Activated CD4-positive, alpha-beta T cell treated with anti-CD3 and anti-CD28 coated beads, Interleukin-2, amount 10 ng/mL, durations not matched to agents 24 days and 14 days (primary cell): ENCODE data around the gene GNA12. TPM values are rescaled to one million over a fixed set of nuclear protein-coding genes. Genes with fewer than 3 reads are reported as not detected.

Source experiments
- DNase-seq: peaks from one replicate; pipeline ENCODE4 v3.0.0; 2022
- H3K27ac Mint-ChIP-seq: one replicate; pipeline ENCODE4 v1.8.0; 2022; ENCODE audit warnings: mild to moderate bottlenecking, mixed read lengths
- H3K27me3 Mint-ChIP-seq: one replicate; pipeline ENCODE4 v1.8.0; 2022; ENCODE audit warnings: mixed read lengths
- H3K36me3 Mint-ChIP-seq: one replicate; pipeline ENCODE4 v1.8.0; 2022; ENCODE audit warnings: low read depth, mild to moderate bottlenecking, mixed read lengths
- H3K4me1 Mint-ChIP-seq: one replicate; pipeline ENCODE4 v1.8.0; 2021; ENCODE audit warnings: mixed read lengths
- H3K4me3 Mint-ChIP-seq: one replicate; pipeline ENCODE4 v1.8.0; 2022; ENCODE audit warnings: mild to moderate bottlenecking, moderate library complexity, mixed read lengths
- H3K9me3 Mint-ChIP-seq: one replicate; pipeline ENCODE4 v1.8.0; 2021; ENCODE audit warnings: mixed read lengths
- intact Hi-C: fragments of 100-400 bp; cut with micrococcal nuclease; formaldehyde crosslinking; loops from one replicate; pipeline ENCODE4 v1.15.1; 2023
- total RNA-seq: library from RNA; stranded (reverse); gene quantifications from 2 replicates; pipeline ENCODE4 v1.2.3, GENCODE V29; 2022

The GNA12 gene
- total RNA-seq, 1 donor from 2014 or later = 31.0 TPM

DNA sequence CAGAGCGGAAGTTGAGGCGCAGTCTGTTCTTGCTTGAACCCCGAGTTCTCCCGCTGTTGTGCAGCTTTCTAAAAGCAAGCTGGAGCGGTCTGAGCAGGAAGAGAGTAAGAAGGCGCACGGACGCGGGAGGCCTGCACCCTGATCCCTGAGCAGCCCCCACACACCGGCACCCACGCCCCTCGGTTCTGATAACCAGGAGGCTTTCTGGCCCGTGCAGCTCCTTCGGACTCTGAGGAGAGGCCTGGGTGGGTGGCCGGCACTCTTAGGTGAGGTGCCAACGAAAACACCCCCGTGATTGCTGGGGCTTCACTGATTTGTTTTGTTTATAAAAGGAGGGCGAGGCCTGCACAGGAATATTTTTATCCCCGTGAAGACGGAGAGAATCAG is 127.2 kb downstream of the GNA12 start:
- no peak for DNase-seq
- Mint-ChIP-seq H3K4me1 (peaks cover 62% of the 10 kb centered on the region), H3K4me3 (no peak overlapping the region), H3K36me3 (peaks cover 6% of the 10 kb centered on the region), H3K27me3 (peaks cover 5% of the 10 kb centered on the region), H3K9me3 (no peaks in the 10 kb centered on the region), H3K27ac (no peak overlapping the region)
- intact Hi-C loops = loop anchor here (5.0 kb wide), 1 partner anchor 125 kb away; the partner anchor contains the start of gene GNA12

DNA sequence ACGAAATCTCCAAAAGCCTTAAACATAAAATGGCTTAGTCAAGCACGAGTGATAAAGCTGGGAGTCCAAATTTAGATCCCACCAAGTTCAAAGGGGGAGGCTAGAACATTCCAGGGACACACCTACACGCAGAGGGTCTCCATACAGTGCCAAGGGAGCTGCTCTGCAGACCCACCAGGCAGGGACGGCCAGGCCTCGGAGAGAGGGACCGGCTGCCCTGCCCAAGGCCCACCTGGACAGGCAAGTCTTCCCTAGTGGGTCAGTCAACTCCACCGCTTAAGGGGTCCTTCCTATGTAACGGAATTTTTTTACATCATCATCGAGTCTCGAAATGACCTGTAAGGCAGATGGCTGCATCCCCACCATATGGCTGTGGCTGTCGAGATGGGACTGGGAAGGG is 127.6 kb downstream of the GNA12 start:
- intact Hi-C loops = loop anchor here (5.0 kb wide), 1 partner anchor 126 kb away; the partner anchor contains the start of gene GNA12
- Mint-ChIP-seq H3K4me1 (peaks cover 62% of the 10 kb centered on the region), H3K27ac (peak overlapping the region; percentile 82), H3K36me3 (peaks cover 6% of the 10 kb centered on the region), H3K27me3 (peaks cover 5% of the 10 kb centered on the region), H3K4me3 (no peak overlapping the region), H3K9me3 (no peaks in the 10 kb centered on the region)
- DNase-seq = no peak

DNA sequence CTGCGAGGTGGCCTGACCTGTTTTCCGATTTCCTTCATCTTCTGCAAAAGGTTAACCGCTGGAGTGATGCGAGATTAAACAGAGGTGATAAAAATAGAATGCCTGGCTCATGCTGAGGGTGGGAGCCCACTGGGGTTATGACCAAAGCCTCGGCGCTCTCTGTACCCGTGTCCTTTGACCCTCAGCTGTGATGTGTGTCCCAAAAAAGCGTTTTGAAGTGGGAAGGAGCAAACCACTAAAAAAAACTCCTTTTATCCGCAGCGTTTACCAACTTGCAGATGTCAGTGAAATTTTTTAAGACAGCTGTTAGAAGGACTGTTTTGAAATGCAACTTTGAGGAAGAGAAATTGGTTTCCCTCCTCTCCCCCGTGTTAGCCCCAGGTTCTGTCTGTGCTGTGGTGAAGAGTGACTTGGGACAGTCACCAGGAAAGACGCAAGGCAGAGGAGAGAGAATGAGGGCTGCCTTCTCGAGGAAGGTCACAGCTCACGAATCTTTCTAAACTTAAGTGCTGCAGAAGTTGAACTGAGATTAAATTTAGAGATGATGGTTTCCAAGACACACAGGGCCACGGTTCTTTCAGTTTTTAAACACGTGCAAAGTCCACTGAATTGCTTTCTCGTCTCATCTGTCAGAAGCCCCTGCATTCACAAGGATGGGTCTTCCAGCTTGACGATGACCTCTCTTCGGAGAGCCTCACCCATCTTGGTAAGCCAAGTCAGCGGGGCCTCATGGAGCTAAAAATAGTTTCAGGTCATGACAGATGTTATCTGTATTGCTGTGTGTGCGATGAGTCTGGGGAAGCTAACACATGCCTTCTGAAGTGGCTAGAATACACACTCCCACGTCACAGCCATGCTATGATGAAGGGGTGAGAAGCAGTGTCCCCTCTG is 128.5 kb downstream of the GNA12 start:
- H3K4me1 Mint-ChIP-seq = peaks cover 63% of the 10 kb centered on the region
- peak overlapping the region; percentile 62 for H3K4me3 Mint-ChIP-seq
- no peaks in the 10 kb centered on the region for H3K9me3 Mint-ChIP-seq
- peaks cover 7% of the 10 kb centered on the region for H3K27me3 Mint-ChIP-seq
- peak overlapping the region; percentile 82 for H3K27ac Mint-ChIP-seq
- intact Hi-C loops = loop anchor here (5.0 kb wide), 1 partner anchor 127 kb away; the partner anchor contains the start of gene GNA12
- peaks cover 2% of the 10 kb centered on the region for H3K36me3 Mint-ChIP-seq
- DNase-seq = peak; percentile 81

DNA sequence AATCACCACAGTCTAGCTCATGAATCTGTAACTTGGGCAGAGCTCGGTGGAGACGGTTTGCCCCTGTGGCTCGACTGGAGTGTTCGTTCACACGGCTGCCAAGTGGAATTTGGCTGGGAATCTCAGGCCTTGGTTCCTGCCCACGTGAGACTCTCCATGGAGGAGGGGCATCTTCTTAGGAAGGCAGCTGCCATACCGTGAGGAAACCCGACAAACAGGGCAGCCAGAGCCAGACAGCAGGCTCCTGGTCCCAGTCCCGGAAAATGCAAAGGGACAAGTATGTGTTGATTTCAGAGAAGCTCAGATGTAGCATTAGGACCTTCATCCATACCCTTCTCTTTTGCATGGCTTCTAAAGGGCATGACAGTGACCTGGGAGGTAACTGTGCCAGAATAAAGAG is 129.5 kb downstream of the GNA12 start:
- Mint-ChIP-seq H3K27me3 (peaks cover 7% of the 10 kb centered on the region), H3K4me1 (peaks cover 67% of the 10 kb centered on the region), H3K4me3 (peak overlapping the region; percentile 8), H3K9me3 (no peaks in the 10 kb centered on the region), H3K27ac (peak overlapping the region; percentile 16), H3K36me3 (peaks cover 2% of the 10 kb centered on the region)
- no peak for DNase-seq
- intact Hi-C loops = loop anchor here (5.0 kb wide), 2 partner anchors 128 to 192 kb away; partner anchors contain the start of gene GNA12

DNA sequence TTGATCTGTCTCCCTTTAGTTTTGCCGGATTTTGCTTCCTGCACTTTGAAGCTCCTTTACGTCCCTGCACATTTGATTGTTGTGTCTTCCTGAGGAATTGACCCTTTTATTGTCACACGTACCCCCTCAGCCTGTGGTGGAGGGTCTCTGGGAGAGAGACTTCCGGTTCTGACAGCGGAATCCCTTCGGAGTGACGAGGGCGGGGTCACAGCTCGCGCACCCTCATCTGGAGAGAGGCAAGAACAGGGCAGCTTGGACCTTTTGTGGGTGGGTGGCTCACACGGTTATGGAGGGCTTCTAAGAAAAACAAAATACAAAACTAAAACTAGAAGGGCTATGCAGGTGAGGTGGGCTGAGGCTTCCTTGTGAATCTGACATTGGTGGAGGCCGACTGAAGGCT is 130.1 kb downstream of the GNA12 start:
- peaks cover 7% of the 10 kb centered on the region for H3K27me3 Mint-ChIP-seq
- no peak for DNase-seq
- intact Hi-C loops = loop anchor here (5.0 kb wide), 1 partner anchor 192 kb away; no protein-coding TSS in a partner anchor
- peaks cover 2% of the 10 kb centered on the region for H3K36me3 Mint-ChIP-seq
- H3K27ac Mint-ChIP-seq = peak overlapping the region; percentile 10
- H3K4me3 Mint-ChIP-seq = no peak overlapping the region
- H3K9me3 Mint-ChIP-seq = no peaks in the 10 kb centered on the region
- peaks cover 66% of the 10 kb centered on the region for H3K4me1 Mint-ChIP-seq

DNA sequence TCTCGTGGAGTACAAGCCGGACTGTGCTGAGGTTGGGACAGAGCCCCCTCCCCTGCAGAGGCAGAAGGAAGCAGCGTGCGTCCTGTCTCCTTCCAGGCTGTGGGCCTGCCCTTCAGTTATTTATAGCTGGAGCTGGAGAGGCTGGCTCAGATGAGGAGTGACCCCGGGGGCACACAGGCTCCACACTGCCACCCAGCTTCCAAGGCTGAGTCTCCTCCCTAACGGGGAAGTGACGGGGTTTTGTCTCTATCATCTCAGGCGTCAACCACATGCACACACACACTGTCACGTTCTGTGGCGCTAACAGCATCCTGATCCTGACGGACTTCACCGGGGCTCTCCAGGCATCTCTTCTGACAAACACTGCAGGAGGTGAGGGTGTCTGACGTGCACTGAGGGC is 130.7 kb downstream of the GNA12 start:
- no peak for DNase-seq
- Mint-ChIP-seq H3K36me3 (peaks cover 2% of the 10 kb centered on the region), H3K27ac (no peak overlapping the region), H3K4me1 (peaks cover 61% of the 10 kb centered on the region), H3K4me3 (no peak overlapping the region), H3K27me3 (peaks cover 7% of the 10 kb centered on the region), H3K9me3 (no peaks in the 10 kb centered on the region)
- intact Hi-C loops = loop anchor here (5.0 kb wide), 1 partner anchor 191 kb away; no protein-coding TSS in a partner anchor

DNA sequence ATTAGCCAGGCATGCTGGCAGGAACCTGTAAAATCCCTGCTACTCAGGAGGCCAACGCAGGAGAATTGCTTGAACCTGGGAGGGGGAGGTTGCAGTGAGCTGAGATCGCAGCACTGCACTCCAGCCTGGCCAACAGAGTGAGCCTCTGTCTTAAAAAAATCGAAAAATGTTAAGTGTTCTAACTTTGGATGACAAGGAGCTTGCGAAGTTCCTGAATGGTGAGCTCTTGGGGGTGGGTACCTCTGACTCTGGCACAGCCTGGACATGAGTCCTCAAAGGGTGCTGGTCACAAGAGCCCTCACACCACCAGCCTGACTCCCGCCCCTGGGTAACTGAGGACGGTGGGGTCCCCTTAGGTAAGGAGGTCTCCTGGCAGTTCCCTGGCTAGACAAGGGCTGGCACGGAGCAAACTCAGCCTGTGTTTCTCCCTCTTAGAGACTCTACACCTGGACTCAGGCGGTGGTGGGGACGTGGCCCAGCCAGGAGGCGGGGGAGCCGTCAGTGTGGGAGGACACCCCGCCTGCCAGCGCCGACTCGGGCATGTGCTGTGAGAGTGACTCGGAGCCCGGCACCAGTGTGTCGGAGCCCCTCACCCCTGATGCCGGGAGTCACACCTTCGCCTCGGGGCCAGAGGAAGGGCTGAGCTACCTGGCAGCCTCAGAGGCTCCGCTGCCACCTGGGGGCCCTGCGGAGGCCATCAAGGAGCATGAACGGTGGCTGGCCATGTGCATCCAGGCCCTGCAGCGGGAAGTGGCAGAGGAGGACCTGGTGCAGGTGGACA is 132.0 kb downstream of the GNA12 start:
- Mint-ChIP-seq H3K36me3 (peaks cover 2% of the 10 kb centered on the region), H3K4me3 (no peak overlapping the region), H3K9me3 (no peaks in the 10 kb centered on the region), H3K27me3 (peaks cover 10% of the 10 kb centered on the region), H3K4me1 (peaks cover 51% of the 10 kb centered on the region), H3K27ac (no peak overlapping the region)
- intact Hi-C loops = loop anchor here (5.0 kb wide), 1 partner anchor 190 kb away; no protein-coding TSS in a partner anchor
- DNase-seq = no peak

DNA sequence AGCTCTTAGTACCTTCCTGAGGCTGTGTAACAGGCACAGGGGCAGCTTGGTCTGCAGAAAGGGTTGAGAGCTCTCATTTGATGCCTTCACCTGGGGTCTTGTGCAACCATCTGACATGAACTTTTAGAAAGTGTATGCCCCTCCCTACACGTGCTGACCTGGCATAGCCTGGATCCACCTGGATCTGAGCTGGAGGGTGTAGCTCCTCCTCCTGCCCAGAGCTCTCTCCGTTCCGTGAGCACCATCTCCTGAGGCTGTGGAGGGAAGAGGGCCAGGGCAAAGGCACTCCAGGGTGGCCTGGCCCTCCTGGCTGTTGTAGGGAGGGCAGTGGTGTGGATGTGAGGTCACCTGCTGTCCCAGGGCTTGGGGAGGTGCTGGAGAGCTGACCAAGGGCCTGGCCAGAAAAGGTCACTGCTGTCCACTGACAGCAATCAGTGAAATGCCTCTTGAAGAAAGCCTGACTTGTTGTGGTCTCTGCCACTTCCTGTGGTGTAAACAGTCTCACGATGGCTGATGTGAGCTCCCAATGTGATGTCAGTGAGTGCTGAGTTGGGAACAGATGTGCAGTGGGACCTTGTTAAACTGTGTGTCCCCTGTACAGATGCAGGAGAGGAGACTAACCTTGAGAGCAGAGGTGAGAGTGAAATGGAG is 133.1 kb downstream of the GNA12 start:
- peak; percentile 86 for DNase-seq
- peak overlapping the region; percentile 81 for H3K4me3 Mint-ChIP-seq
- intact Hi-C loops = loop anchor here (5.0 kb wide), 1 partner anchor 189 kb away; no protein-coding TSS in a partner anchor

DNA sequence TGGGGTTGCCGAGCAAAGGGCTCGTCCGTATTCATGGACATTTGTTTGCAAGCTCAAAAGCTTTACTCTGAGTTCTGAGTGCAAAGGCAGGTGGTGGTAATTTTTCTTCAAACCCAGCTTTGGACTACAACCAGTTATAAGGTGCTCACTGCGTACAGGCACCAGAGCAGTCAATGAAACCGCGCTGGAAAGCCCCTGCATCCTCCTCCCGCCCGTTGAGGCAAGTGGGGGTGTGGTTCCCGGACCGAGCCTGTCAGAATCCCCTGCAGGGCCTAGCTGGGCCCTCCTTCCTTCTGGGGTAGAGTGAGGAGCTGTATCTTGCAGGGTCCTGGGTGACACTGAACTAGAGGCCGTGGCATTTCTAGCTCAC is 133.8 kb downstream of the GNA12 start:
- H3K9me3 Mint-ChIP-seq = no peaks in the 10 kb centered on the region
- peaks cover 33% of the 10 kb centered on the region for H3K4me1 Mint-ChIP-seq
- no peak overlapping the region for H3K27ac Mint-ChIP-seq
- intact Hi-C loops = loop anchor here (5.0 kb wide), 1 partner anchor 188 kb away; no protein-coding TSS in a partner anchor
- peaks cover 2% of the 10 kb centered on the region for H3K36me3 Mint-ChIP-seq
- H3K27me3 Mint-ChIP-seq = peaks cover 10% of the 10 kb centered on the region
- DNase-seq = peak; percentile 74
- H3K4me3 Mint-ChIP-seq = peak overlapping the region; percentile 32

More for the DNA sequence above, 133.1 kb downstream of the GNA12 start:
- Mint-ChIP-seq H3K27ac (peak overlapping the region; percentile 83), H3K27me3 (peaks cover 10% of the 10 kb centered on the region), H3K4me1 (peaks cover 41% of the 10 kb centered on the region), H3K9me3 (no peaks in the 10 kb centered on the region), H3K36me3 (peaks cover 2% of the 10 kb centered on the region)

DNA sequence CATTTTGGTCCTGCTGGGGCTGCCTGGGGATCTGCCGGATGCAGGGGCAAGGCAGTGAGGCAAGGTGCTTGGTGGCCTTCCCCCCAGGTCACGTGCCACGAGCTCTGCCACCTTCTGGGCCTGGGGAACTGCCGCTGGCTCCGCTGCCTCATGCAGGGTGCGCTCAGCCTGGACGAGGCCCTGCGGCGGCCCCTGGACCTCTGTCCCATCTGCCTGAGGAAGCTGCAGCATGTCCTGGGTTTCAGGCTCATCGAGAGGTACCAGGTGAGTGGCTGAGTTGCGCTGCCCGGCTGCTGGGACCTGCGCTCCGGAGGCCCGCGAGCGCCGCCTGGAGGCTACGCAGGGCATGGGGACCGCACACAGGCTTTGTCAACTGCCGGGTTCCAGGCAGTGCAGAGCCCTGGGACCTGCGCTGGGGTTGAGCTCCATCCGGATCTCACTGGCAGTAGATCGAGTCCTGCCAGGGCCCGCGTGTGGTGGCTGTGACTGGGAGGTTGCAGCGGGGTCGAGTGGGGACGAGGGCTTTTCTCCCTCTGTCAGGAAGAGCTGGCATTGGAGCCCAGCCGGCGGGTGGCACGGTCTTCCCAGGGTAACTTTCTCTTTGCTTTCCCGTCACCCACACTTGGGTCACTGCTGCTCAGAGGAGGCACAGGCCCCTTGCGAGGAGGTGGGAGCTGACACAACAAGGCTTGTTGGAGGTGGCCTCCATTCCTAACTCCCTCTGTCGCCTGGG is 134.4 kb downstream of the GNA12 start:
- DNase-seq = peak; percentile 94
- Mint-ChIP-seq H3K4me1 (peaks cover 28% of the 10 kb centered on the region), H3K27ac (peak overlapping the region; percentile 73), H3K4me3 (peak overlapping the region; percentile 69), H3K36me3 (no peaks in the 10 kb centered on the region), H3K27me3 (peaks cover 13% of the 10 kb centered on the region), H3K9me3 (no peaks in the 10 kb centered on the region)
- intact Hi-C loops = loop anchor here (1.0 to 5.0 kb wide), 2 partner anchors 38 to 187 kb away; no protein-coding TSS in a partner anchor

DNA sequence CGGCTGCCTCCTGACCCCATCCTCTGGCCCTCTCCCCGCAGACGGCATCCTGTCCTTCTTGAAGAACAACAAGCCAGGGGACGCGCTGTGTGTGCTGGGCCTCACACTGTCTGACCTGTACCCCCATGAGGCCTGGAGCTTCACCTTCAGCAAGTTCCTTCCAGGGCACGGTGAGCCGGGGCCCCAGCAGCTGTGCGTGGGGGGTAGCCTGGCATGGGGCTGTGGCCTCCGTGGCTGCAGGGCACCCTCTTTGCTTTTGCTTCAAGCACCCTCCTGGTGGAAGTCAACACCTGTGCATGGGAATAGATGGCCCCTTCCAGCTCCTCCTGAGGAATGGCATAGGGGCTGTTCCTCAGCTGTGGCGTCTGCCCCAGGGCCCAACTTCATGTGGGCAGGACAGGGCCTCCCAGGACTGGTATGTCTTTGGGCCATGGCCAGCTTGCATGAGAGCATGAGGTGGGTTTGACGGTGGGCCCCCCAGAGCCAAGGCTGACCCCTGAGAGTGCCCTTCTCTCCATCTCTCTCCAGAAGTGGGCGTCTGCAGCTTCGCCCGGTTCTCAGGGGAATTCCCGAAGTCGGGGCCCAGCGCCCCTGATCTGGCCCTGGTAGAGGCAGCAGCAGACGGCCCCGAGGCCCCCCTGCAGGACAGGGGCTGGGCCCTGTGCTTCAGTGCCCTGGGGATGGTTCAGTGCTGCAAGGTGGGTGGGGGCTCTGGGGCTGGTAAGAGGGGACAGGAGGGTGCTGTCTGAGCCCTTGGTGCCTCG is 135.4 kb downstream of the GNA12 start:
- DNase-seq = no peak
- H3K4me3 Mint-ChIP-seq = no peak overlapping the region
- intact Hi-C loops = loop anchor here (1.0 kb wide), 1 partner anchor 37 kb away; no protein-coding TSS in a partner anchor
- H3K27me3 Mint-ChIP-seq = peaks cover 11% of the 10 kb centered on the region
- no peaks in the 10 kb centered on the region for H3K9me3 Mint-ChIP-seq
- peaks cover 22% of the 10 kb centered on the region for H3K4me1 Mint-ChIP-seq
- H3K36me3 Mint-ChIP-seq = no peaks in the 10 kb centered on the region
- no peak overlapping the region for H3K27ac Mint-ChIP-seq

DNA sequence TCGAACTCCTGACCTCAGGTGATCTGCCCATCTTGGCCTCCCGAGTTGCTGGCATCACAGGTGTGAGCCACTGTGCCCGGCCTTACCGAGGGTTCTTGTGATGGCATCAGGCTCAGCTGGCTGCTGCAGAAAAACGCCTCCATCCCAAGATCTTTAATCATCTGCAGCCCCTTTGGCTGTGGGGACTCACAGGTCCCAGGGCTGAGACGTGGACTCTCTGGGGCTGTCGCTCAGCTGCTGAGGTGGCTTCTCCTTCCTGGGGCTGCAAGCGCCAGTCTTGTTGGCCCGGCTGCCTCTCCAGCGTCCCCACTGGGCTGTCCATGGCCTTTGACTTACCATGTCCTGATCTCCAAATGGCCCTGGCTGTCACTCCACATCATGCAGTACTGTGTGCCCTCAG is 136.1 kb downstream of the GNA12 start:
- H3K27ac Mint-ChIP-seq = no peak overlapping the region
- no peaks in the 10 kb centered on the region for H3K9me3 Mint-ChIP-seq
- H3K36me3 Mint-ChIP-seq = no peaks in the 10 kb centered on the region
- intact Hi-C loops = no loop called here
- H3K4me3 Mint-ChIP-seq = no peak overlapping the region
- peaks cover 19% of the 10 kb centered on the region for H3K4me1 Mint-ChIP-seq
- peaks cover 13% of the 10 kb centered on the region for H3K27me3 Mint-ChIP-seq
- DNase-seq = no peak
